ENCODE results near the gene PIP5K1A. TPM values are rescaled to one million over a fixed set of nuclear protein-coding genes. Genes with fewer than 3 reads are reported as not detected.
A peak's percentile ranks its signal among the peaks of the same experiment; 100 is the strongest.

The PIP5K1A gene
- total RNA-seq, 4 donors from 2014 or later, result 46.7 to 78.2 (median 59.4) TPM

DNA sequence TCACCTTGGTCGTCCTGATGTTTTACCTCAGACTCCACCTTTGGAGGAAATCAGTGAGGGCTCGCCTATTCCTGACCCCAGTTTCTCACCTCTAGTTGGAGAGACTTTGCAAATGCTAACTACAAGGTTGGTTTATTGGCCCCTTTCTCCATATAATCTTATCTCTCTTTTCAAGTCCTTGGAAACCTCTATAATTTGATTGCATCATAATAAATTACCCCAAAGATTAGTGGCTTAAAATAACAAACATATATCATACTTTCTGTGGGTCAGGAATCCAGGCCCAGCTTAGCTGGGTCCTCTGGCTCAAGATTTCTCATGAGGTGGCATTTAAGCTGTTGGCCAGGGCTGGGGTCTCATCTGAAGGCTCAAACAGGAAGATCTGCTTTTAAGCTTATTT lies 44.1 kb downstream of the PIP5K1A start:
- no peaks in the 10 kb centered on the region for H3K27me3 ChIP-seq
- in situ Hi-C loops (cut with MboI; ENCODE audit: low pct_ligation_motif_present in 1 of 4, low pct_unique_long_range_greater_than_20kb in 1 of 4, low sequenced_read_pairs in 3 of 4), result loop anchor here in 1 of 4 donors (10.0 kb wide), 1 partner anchor 148 kb away; no protein-coding TSS in a partner anchor
- H3K9me3 ChIP-seq, result no peaks in the 10 kb centered on the region
- H3K4me3 ChIP-seq, result no peak overlapping the region
- TF ChIP-seq, protein P1, sequence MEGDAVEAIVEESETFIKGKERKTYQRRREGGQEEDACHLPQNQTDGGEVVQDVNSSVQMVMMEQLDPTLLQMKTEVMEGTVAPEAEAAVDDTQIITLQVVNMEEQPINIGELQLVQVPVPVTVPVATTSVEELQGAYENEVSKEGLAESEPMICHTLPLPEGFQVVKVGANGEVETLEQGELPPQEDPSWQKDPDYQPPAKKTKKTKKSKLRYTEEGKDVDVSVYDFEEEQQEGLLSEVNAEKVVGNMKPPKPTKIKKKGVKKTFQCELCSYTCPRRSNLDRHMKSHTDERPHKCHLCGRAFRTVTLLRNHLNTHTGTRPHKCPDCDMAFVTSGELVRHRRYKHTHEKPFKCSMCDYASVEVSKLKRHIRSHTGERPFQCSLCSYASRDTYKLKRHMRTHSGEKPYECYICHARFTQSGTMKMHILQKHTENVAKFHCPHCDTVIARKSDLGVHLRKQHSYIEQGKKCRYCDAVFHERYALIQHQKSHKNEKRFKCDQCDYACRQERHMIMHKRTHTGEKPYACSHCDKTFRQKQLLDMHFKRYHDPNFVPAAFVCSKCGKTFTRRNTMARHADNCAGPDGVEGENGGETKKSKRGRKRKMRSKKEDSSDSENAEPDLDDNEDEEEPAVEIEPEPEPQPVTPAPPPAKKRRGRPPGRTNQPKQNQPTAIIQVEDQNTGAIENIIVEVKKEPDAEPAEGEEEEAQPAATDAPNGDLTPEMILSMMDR (IDR thresholded peaks at IDR 0.05), result no peak
- TF ChIP-seq EP300 (IDR thresholded peaks at IDR 0.05; ENCODE audit: low read depth) (no peak), POLR2AphosphoS5 (IDR thresholded peaks at IDR 0.05) (no peak), POLR2A (IDR thresholded peaks at IDR 0.05) (no peak)
- DNase-seq, result no peak
- peaks cover 0 to 94% (median 42%) of the 10 kb centered on the region in 4 donors for H3K36me3 ChIP-seq
- WGBS, 2 donors (ENCODE audit: low coverage in 1 of 2), result 91 to 100% methylated on average over 2 of the region's 2 CpGs
- H3K27ac ChIP-seq, result no peak overlapping the region
- intact Hi-C loops (cut with DNase I; ENCODE audit: low total_unique reads), result no loop called here
- H3K4me1 ChIP-seq, result no peaks in the 10 kb centered on the region

DNA sequence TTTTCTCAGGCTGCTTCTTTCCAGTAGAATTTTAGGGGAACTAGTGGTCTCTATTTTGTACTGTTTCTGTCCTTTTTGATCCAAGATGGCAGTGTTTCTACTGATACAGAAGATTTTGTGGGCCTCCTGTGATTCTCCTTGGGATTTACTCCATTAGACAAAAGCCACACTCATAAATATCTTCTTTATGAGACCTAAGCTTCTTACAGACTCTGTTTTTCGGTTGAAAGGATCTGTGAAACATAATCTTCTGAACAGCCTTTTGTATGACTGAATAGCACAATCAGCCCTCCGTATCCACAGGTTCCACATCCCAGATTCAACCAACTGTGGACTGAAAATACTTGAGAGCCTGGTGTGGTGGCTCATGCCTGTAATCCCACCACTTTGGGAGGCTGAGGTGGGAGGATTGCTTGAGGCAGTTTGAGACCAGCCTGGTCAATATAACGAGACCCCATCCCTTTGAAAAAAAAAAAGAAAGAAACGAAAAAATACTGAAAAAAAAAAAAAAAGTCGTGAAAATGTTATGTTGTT lies 45.4 kb downstream of the PIP5K1A start:
- Histone ChIP-seq H3K4me3 (no peak overlapping the region), H3K4me1 (no peaks in the 10 kb centered on the region)
- 68 to 77% methylated on average over 4 to 5 of the region's 5 CpGs for WGBS, 2 donors (ENCODE audit: low coverage in 1 of 2)

DNA sequence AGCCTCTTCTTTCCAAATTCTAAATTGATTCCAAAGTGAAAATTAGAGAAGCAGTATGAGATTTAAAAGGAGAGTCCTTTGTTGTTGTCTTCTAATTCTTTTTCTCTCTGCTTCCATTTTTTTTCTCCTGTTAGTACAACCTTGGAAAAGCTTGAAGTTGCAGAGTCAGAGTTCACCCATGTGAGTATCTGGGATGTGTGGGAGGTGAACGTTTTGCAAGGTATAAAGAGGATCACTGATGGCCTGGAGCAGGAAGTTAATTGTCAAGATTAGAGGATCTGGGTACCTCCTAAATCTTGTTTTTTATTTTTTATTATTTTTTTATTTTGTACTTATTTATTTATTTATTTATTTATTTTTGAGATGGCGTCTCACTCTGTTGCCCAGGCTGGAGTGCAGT lies 48.4 kb downstream of the PIP5K1A start:
- H3K4me1 ChIP-seq, result no peaks in the 10 kb centered on the region
- DNase-seq, result no peak
- TF ChIP-seq, protein P1 (IDR thresholded peaks at IDR 0.05), result no peak
- TF ChIP-seq EP300 (IDR thresholded peaks at IDR 0.05; ENCODE audit: low read depth) (no peak), POLR2A (IDR thresholded peaks at IDR 0.05) (no peak), POLR2AphosphoS5 (IDR thresholded peaks at IDR 0.05) (no peak)
- WGBS, 2 donors (ENCODE audit: low coverage in 1 of 2), result 85 to 91% methylated on average over 2 of the region's 2 CpGs
- no peaks in the 10 kb centered on the region for H3K9me3 ChIP-seq
- H3K36me3 ChIP-seq, result peaks cover 0 to 69% (median 28%) of the 10 kb centered on the region in 4 donors
- no peak overlapping the region for H3K27ac ChIP-seq
- intact Hi-C loops (cut with DNase I; ENCODE audit: low total_unique reads), result no loop called here
- no peaks in the 10 kb centered on the region for H3K27me3 ChIP-seq
- in situ Hi-C loops (cut with MboI; ENCODE audit: low pct_ligation_motif_present in 1 of 4, low pct_unique_long_range_greater_than_20kb in 1 of 4, low sequenced_read_pairs in 3 of 4), result loop anchor here in 1 of 4 donors (10.0 kb wide), 1 partner anchor 152 kb away; no protein-coding TSS in a partner anchor
- no peak overlapping the region for H3K4me3 ChIP-seq

More for the DNA sequence above, 45.4 kb downstream of the PIP5K1A start:
- in situ Hi-C loops (cut with MboI; ENCODE audit: low pct_ligation_motif_present in 1 of 4, low pct_unique_long_range_greater_than_20kb in 1 of 4, low sequenced_read_pairs in 3 of 4), result loop anchor here in 1 of 4 donors (10.0 kb wide), 1 partner anchor 149 kb away; no protein-coding TSS in a partner anchor
- no peak for DNase-seq
- intact Hi-C loops (cut with DNase I; ENCODE audit: low total_unique reads), result no loop called here
- Histone ChIP-seq H3K27ac (no peak overlapping the region), H3K9me3 (no peaks in the 10 kb centered on the region), H3K27me3 (no peaks in the 10 kb centered on the region), H3K36me3 (peaks cover 0 to 96% (median 42%) of the 10 kb centered on the region in 4 donors)
- no peak for TF ChIP-seq POLR2A (IDR thresholded peaks at IDR 0.05)
- TF ChIP-seq POLR2AphosphoS5 (IDR thresholded peaks at IDR 0.05), result no peak
- TF ChIP-seq EP300 (IDR thresholded peaks at IDR 0.05; ENCODE audit: low read depth), result no peak
- TF ChIP-seq, protein P1 (IDR thresholded peaks at IDR 0.05), result no peak

DNA sequence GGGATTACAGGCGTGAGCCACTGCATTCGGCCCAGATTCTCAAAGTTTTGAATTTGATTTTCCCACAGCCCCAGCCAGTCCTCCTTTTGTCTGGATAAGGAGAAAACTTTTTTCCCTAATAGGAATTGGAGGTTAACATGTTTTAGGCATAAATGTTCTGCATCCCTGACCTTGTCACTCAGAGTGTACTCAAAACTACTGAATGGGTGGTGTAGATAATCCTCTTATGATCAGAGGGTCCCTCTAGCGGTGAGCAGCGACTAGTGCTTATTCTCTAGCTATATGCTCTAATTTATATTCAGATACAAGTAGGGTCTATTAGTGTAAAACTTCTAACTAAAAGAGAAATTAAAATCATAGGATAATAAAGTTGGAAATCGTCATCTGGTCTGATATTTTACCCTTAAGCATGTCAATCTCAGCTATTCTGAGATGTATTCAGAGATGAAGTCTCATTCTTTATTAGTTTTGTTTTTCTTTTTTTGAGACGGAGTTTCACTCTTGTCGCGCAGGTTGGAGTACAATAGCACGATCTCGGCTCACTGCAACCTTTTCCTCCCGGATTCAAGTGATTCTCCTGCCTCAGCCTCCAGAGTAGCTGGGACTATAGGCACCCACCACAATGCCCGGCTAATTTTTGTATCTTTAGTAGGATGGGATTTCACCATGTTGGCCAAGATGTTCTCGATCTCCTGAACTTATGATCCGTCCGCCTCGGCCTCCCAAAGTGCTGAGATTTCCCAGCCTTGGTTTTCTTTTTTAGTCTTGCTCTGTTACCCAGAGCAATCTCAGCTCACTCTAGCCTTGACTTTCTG lies 53.5 kb downstream of the PIP5K1A start:
- no peak overlapping the region for H3K4me3 ChIP-seq
- H3K4me1 ChIP-seq, result peaks cover 6 to 14% (median 10%) of the 10 kb centered on the region in 4 donors
- DNase-seq, result peak; percentile 66
- in situ Hi-C loops (cut with MboI; ENCODE audit: low pct_ligation_motif_present in 1 of 4, low pct_unique_long_range_greater_than_20kb in 1 of 4, low sequenced_read_pairs in 3 of 4), result no loop called here
- intact Hi-C loops (cut with DNase I; ENCODE audit: low total_unique reads), result loop anchor here (5.0 kb wide), 1 partner anchor 55 kb away; the partner anchor contains the start of gene PIP5K1A
- H3K27me3 ChIP-seq, result no peaks in the 10 kb centered on the region
- peaks cover 0 to 20% (median 10%) of the 10 kb centered on the region in 4 donors for H3K36me3 ChIP-seq
- no peak overlapping the region for H3K27ac ChIP-seq
- no peaks in the 10 kb centered on the region for H3K9me3 ChIP-seq
- no peak for TF ChIP-seq EP300 (IDR thresholded peaks at IDR 0.05; ENCODE audit: low read depth)
- no peak for TF ChIP-seq POLR2AphosphoS5 (IDR thresholded peaks at IDR 0.05)
- TF ChIP-seq, protein P1 (IDR thresholded peaks at IDR 0.05), result peak; percentile 77 to 88 (median 83)
- TF ChIP-seq POLR2A (IDR thresholded peaks at IDR 0.05), result no peak
- WGBS, 2 donors (ENCODE audit: low coverage in 1 of 2), result 50 to 66% methylated on average over 8 to 16 of the region's 16 CpGs
